Heart left ventricle (tissue), 16 donors: ENCODE data around the gene HLA-DPB1. TPM values are rescaled to one million over a fixed set of nuclear protein-coding genes. Genes with fewer than 3 reads are reported as not detected.

ENCODE experiments used
- ATAC-seq, 4 donors: fragments of 200-7000 bp; cut with Tn5 transposase; one replicate each; pipeline ENCODE4 v1.9.1; 2020 to 2022; ENCODE audit warnings: moderate library complexity in 4 of 4, mild to moderate bottlenecking in 3 of 4, moderate number of reproducible peaks in 1 of 4
- DNase-seq, 5 donors: peaks; one replicate each; pipeline ENCODE4 v3.0.0-alpha.2; 2020
- H3K27ac ChIP-seq, 12 donors: fragments of 200-600 bp; sonication (generic) in 4 of 12; one replicate each; pipeline versions ENCODE4 v1.5.0 to v1.8.0; 2016 to 2022; ENCODE audit warnings: mild to moderate bottlenecking in 2 of 12
- H3K27me3 ChIP-seq, 9 donors: fragments of 200-600 bp; sonication (generic) in 2 of 9; one replicate each; pipeline versions ENCODE4 v1.5.1 to v1.8.0; 2016 to 2022; ENCODE audit warnings: mild to moderate bottlenecking in 3 of 9
- H3K36me3 ChIP-seq, 9 donors: fragments of 200-600 bp; sonication (generic) in 2 of 9; one replicate each; pipeline versions ENCODE4 v1.5.0 to v1.8.0; 2018 to 2022; ENCODE audit warnings: mild to moderate bottlenecking in 2 of 9
- H3K4me1 ChIP-seq, 12 donors: fragments of 200-600 bp; sonication (generic) in 4 of 12; one replicate each; pipeline versions ENCODE4 v1.5.0 to v1.8.0; 2016 to 2022; ENCODE audit warnings: mild to moderate bottlenecking in 3 of 12
- H3K4me3 ChIP-seq, 12 donors: fragments of 200-600 bp; sonication (generic) in 4 of 12; one replicate each; pipeline versions ENCODE4 v1.5.0 to v1.8.0; 2017 to 2022; ENCODE audit warnings: mild to moderate bottlenecking in 9 of 12, moderate library complexity in 4 of 12
- H3K9me3 ChIP-seq, 12 donors: fragments of 200-600 bp; sonication (generic) in 4 of 12; one replicate each; pipeline versions ENCODE4 v1.5.0 to v1.8.0; 2016 to 2022; ENCODE audit warnings: mild to moderate bottlenecking in 1 of 12
- POLR2A ChIP-seq, 2 donors: fragments of 450-650 bp; IDR thresholded peaks; one replicate each; pipeline ENCODE4 v1.6.1; 2017; ENCODE audit warnings: antibody characterized with exemption in 2 of 2, mild to moderate bottlenecking in 2 of 2, moderate library complexity in 2 of 2
- WGBS, 4 donors: extraction: QIAGEN DNeasy Blood & Tissue Kit in 2 of 4; methylation state at CpG; one replicate each; pipeline versions ENCODE4 v1.1.5 to v1.1.7; 2013 to 2018; 5-methylcytosine and 5-hydroxymethylcytosine counted together
- intact Hi-C, 10 donors: fragments of 100-400 bp; cut with DNase I; formaldehyde crosslinking; loops; one replicate each; pipeline versions ENCODE4 v1.11.1 to v1.14.2; 2022
- polyA plus RNA-seq, 2 donors: library from polyadenylated mRNA; stranded (reverse); fragments of 200-250 nt; gene quantifications; one replicate each; pipeline ENCODE4 v1.2.3, GENCODE V29; 2013
- total RNA-seq, 9 donors: library from RNA; depleted of rRNA in 2 of 9; stranded (reverse); fragments of >200 nt in 2 of 9; fragmentation: NEBNext Ultra II Directional in 3 of 9; extraction: Animal tissue kit (Norgen Biotek cat#: 25700) in 3 of 9; gene quantifications; one replicate each; pipeline versions ENCODE4 v1.1.0 to v1.2.4, GENCODE V29; 2016 to 2023
- TF ChIP-seq, protein P1 (sequence below), 12 donors: fragments of 200-600 bp; sonication (generic) in 4 of 12; IDR thresholded peaks; one replicate each; pipeline versions ENCODE4 v1.5.0 to v1.8.0; 2018 to 2022; ENCODE audit warnings: antibody characterized with exemption in 12 of 12, mild to moderate bottlenecking in 5 of 12
- donor health status: ischemic (EF 13 %, LVEDD 7.1; RV severe dilation, severe dysfunction).
- donor health status: healthy with polysubstance abuse.
- donor health status: DM: no; HTN: yes; CAD: no.
- donor health status: DM: no; HTN: no; CAD: no.
- donor health status: ischemic (EF 25% LVEDD 6.9; RV normal size, moderate dysfunction).
- donor health status: ischemic (EF 25% LVEDD 5.7; RV mildly dilated, moderate dysfunction).
- donor health status: healthy.
- donor health status: DM: yes; HTN: yes; CAD: no.
- donor health status: ischemic (EF 35%, LVEDD 5.7; RV mildly dilated, moderate dysfunction).
- donor health status: nonischemic (EF 11% LVEDD 7.7; RV severe dilation, severe dysfunction).
- donor health status: DM: yes; HTN: yes; CAD: no.
- donor health status: PGD.
- donor health status: ischemic (EF 29% LVEDD 5.4; RV normal size, mild dysfunction).
- donor health status: nonischemic (EF 23%, LVEDD 6.1; RV moderate dilation, normal function).

The HLA-DPB1 gene
- total and polyA plus RNA-seq, 11 donors = 16.6 to 346 (median 30.6) TPM

DNA sequence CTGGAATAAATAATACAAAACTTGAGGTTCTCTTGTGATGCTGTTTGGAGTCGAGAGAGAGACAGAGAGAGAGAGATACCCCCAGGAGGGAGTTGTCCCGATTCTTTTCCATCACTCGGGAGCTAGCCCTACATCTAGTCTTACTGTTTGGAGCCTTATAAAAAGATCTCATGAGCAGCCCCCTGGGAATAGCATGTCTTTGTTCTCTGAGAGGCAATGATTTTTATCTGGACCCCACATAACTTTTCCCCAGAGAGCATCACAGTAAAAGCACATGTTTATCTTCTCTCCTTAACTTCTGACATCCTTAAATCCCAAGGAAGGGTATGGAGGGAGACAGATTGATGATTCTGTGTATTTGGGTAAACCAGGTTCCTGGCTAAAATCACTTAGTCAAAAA lies 45.5 kb upstream of the HLA-DPB1 start:
- H3K27ac ChIP-seq = peak overlapping the region; percentile 39 to 95 (median 81)
- 25 to 65% (median 33%) methylated on average over 3 of the region's 3 CpGs for WGBS, 4 donors

DNA sequence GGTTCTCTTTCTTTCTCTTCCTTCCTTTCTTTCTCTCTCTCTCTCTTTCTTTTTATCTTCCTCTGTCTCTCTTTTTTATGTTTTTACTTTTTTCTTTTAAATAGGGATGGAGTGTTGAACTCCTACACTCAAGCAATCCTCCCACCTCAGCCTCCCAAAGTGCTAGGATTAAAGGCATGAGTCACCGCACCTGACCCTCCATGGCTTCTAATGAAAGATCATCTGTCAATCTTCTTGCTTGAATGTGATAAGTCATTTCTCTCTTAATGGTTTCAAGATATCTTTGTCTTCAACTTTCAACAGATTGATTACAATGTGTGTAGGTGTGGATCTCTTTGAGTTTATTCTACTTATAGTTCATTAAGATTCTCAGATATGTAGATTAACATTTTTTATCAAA lies 41.2 kb upstream of the HLA-DPB1 start:
- TF ChIP-seq, protein P1, sequence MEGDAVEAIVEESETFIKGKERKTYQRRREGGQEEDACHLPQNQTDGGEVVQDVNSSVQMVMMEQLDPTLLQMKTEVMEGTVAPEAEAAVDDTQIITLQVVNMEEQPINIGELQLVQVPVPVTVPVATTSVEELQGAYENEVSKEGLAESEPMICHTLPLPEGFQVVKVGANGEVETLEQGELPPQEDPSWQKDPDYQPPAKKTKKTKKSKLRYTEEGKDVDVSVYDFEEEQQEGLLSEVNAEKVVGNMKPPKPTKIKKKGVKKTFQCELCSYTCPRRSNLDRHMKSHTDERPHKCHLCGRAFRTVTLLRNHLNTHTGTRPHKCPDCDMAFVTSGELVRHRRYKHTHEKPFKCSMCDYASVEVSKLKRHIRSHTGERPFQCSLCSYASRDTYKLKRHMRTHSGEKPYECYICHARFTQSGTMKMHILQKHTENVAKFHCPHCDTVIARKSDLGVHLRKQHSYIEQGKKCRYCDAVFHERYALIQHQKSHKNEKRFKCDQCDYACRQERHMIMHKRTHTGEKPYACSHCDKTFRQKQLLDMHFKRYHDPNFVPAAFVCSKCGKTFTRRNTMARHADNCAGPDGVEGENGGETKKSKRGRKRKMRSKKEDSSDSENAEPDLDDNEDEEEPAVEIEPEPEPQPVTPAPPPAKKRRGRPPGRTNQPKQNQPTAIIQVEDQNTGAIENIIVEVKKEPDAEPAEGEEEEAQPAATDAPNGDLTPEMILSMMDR (IDR thresholded peaks at IDR 0.05) = no peak
- no peak for TF ChIP-seq POLR2A (IDR thresholded peaks at IDR 0.05)
- WGBS, 4 donors = 94 to 97% (median 95%) methylated on average over 1 of the region's 1 CpG
- no peak overlapping the region for H3K4me3 ChIP-seq
- no peak overlapping the region for H3K27ac ChIP-seq
- peaks cover 0 to 5% (median 0%) of the 10 kb centered on the region in 9 donors for H3K27me3 ChIP-seq
- ATAC-seq (no peak), DNase-seq (no peak)
- no peaks in the 10 kb centered on the region for H3K36me3 ChIP-seq
- intact Hi-C loops = loop anchor here in 1 of 10 donors (5.0 kb wide), 1 partner anchor 38 kb away; the partner anchor contains the start of gene HLA-DPA1
- H3K4me1 ChIP-seq = peaks cover 0 to 12% (median 0%) of the 10 kb centered on the region in 12 donors
- peaks cover 0 to 13% (median 1%) of the 10 kb centered on the region in 12 donors for H3K9me3 ChIP-seq

More for the DNA sequence above, 45.5 kb upstream of the HLA-DPB1 start:
- H3K4me1 ChIP-seq = peaks cover 0 to 30% (median 0%) of the 10 kb centered on the region in 12 donors
- no peak for TF ChIP-seq POLR2A (IDR thresholded peaks at IDR 0.05)
- TF ChIP-seq, protein P1 (IDR thresholded peaks at IDR 0.05) = no peak
- no peak for ATAC-seq
- no peak for DNase-seq
- intact Hi-C loops = loop anchor here in 1 of 10 donors (5.0 kb wide), 1 partner anchor 42 kb away; the partner anchor contains the start of gene HLA-DPA1
- peaks cover 0 to 5% (median 0%) of the 10 kb centered on the region in 9 donors for H3K27me3 ChIP-seq
- H3K9me3 ChIP-seq = peaks cover 0 to 10% (median 1%) of the 10 kb centered on the region in 12 donors
- no peak overlapping the region for H3K4me3 ChIP-seq
- no peaks in the 10 kb centered on the region for H3K36me3 ChIP-seq

DNA sequence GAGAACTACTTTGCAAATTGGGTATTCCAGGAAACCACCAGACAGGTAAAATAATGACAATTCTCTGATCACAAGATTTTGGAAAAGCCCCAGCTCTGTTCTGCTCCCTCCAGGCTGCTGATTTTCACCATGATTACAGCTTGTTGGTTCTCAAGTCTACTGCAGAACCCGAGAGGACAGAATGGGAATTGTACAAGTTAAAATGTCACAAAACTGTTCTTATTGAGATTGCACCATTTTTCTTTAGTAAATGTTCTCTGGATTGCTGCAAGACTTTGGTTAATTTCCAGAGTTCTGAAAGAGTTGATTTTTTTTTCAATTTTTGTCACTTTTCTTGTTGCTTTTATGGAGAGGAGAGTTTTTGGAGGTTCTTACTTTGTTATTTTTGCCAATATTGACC lies 39.3 kb upstream of the HLA-DPB1 start:
- 61 to 69% (median 65%) methylated on average over 1 of the region's 1 CpG for WGBS, 4 donors
- Histone ChIP-seq H3K27me3 (peaks cover 0 to 5% (median 0%) of the 10 kb centered on the region in 9 donors), H3K4me1 (no peaks in the 10 kb centered on the region), H3K4me3 (no peak overlapping the region), H3K9me3 (peaks cover 0 to 13% (median 1%) of the 10 kb centered on the region in 12 donors), H3K27ac (no peak overlapping the region), H3K36me3 (no peaks in the 10 kb centered on the region)
- ATAC-seq (no peak), DNase-seq (no peak)
- no peak for TF ChIP-seq POLR2A (IDR thresholded peaks at IDR 0.05)
- TF ChIP-seq, protein P1 (IDR thresholded peaks at IDR 0.05) = no peak
- intact Hi-C loops = no loop called here

DNA sequence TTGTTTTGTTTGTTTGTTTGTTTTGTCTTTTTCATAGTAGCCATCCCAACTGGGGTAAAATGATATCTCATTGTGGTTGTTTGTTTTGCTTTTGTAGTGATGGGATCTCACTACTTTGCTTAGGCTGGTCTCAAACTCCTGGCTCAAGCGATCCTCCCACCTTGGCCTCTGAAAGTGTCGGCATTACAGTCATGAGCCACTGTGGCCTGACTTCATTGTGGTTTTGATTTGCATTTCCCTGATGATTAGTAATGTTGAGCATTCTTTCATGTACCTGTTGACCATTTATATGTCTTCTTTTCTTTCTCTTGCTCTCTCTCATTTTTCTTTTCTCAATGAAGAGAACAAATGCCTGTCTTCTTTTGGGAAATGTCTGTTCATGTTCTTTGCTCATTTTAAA lies 35.6 kb upstream of the HLA-DPB1 start:
- no peak overlapping the region for H3K27ac ChIP-seq
- H3K27me3 ChIP-seq = no peaks in the 10 kb centered on the region
- peaks cover 0 to 12% (median 0%) of the 10 kb centered on the region in 12 donors for H3K9me3 ChIP-seq
- ATAC-seq (no peak), DNase-seq (no peak)
- no peaks in the 10 kb centered on the region for H3K36me3 ChIP-seq
- 89 to 100% (median 94%) methylated on average over 2 of the region's 2 CpGs for WGBS, 4 donors
- H3K4me1 ChIP-seq = no peaks in the 10 kb centered on the region
- H3K4me3 ChIP-seq = no peak overlapping the region
- TF ChIP-seq, protein P1 (IDR thresholded peaks at IDR 0.05) = no peak
- TF ChIP-seq POLR2A (IDR thresholded peaks at IDR 0.05) = no peak
- intact Hi-C loops = no loop called here
